Measurements from ENCODE around the gene FXYD5.
A peak's percentile ranks its signal among the peaks of the same experiment; 100 is the strongest.
"Not testable (repeated sequence)": the region's sequence is repeated elsewhere in the genome, so short reads cannot be mapped to it uniquely, and the experiment has no call there.

FXYD5 gene

DNA sequence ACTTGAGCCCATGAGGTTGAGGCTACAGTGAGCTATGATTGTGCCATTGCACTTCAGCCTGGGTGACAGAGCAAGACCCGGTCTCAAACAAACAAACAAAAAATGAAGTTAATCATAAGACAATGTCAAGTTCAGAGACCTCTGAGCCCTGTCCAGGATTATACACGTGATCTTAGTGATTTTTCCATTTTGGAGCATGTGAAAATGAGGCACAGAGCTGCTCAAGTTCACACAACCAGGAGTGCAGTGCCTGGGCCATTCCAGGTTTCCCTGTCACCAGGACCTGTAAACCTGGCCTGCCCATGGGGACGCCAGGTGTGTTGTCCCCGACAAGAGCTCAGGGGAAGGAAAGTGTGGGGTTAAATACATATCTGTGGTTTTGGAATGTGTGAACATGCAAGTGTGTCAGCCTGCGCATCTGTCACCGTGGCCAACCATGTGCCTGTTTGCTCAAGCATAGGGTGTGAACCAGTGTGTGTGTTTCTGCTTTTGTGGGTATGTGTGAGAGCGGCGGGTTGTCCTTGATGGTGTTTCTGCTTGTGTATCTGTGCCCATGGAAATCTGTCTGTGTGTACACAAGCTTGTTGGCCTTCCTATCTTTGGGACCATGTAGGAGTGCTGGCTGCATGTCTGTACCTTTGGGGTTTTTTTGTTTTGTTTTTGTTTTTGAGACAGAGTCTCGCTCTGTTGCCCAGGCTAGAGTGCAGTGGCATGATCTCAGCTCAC is 17.4 kb upstream of the FXYD5 start:
- no peak for DNase-seq (ENCODE audit: low read depth in 3 of 3)

DNA sequence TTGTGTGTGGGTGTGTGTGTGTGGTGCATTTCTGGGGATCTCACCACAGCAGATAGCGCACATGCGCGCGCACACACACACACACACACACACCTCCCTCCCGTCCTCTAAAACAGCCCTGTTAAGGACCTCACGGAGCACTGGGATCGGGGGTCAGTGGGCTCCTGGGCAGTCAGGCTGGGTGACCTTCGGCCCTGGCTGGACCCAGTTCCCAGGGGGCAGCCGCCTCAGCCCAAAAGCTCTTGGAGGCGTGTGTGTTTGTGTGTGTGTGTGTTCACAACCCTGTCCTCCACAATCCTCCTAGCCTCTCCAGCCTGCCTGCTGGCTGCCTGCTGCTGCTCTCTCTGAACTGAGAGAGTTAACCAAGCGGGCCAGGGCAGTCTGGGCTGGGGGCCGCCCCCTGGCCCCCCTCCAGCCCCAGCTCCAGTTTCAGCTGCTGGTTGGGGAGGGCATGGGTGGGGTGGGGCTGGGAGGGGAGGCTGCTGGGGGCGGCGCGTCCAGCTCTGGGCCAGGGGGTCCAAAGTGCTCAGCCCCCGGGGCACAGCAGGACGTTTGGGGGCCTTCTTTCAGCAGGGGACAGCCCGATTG is 16.1 kb upstream of the FXYD5 start, which contains the start of gene FXYD1:
Gene FXYD1 (plus strand): TSS at position 520 of the 588 bp plus-strand sequence. CDS start 1,256 bp downstream, outside the sequence.
- DNase-seq (ENCODE audit: low read depth in 3 of 3): no peak

- DNase-seq (ENCODE audit: low read depth in 3 of 3): no peak
Measured at GRCh38 chr19:35140207-35140961, 14.2 kb upstream of the FXYD5 start.

GRCh38 chr19:35140962-35141836 is 13.3 kb upstream of the FXYD5 start:
- peak; percentile 96 to 99 (median 97) for DNase-seq (ENCODE audit: low read depth in 3 of 3)

GRCh38 chr19:35141837-35142605 is 12.5 kb upstream of the FXYD5 start:
- DNase-seq (ENCODE audit: low read depth in 3 of 3): no peak

- peak in 1 of 3 donors; percentile 44 for DNase-seq (ENCODE audit: low read depth in 3 of 3)
Measured at GRCh38 chr19:35142606-35143230, 11.8 kb upstream of the FXYD5 start.

DNA sequence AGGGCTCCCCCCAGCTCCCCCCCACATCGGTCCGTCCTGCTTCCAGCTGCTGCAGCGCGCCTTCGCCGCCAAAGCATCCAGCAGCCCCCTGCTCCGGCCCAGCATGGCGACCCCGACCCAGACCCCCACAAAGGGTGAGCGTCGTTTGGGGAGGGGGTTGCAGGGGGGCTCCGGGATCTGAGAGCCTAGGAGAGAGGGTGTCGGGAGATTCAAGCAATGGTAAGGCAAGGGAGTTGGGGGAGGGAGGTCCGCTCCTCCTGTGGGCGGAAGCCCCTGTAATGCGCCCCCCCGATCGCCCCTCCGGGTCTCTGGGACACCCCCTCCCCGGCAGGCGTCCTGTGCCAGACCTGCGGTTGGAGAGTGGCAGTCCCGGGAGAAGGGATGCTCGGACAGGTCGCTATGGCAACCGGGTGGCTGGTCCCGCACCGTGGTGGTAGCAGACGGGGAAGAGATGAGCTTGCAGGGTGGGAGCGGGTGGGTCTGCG is 11.3 kb upstream of the FXYD5 start, which contains the start of gene FXYD7:
Gene FXYD7 (plus strand): TSS at position 25 of the 485 bp plus-strand sequence. CDS start 79 bp downstream, at position 104.
- no peak for DNase-seq (ENCODE audit: low read depth in 3 of 3)

DNA sequence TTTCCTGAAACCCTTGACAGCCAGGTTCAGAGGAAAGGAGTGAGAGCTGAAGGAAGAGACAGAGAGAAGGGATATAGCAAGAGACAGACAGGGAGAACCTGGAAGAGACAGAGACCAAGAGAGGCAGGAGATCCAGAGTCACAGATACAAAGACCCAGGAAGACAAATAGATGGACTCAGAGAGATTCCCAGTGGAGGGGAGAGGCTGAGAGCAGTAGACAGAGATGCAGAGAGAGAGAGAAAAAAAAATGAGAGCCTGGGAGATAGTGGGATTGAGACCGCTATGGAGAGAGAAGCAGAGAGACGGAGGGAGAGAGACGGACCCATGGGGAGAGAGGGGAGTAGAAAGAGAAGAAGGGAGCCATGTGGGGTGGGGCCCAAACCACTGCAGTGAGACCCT is 10.7 kb upstream of the FXYD5 start:
- DNase-seq (ENCODE audit: low read depth in 3 of 3): no peak

- DNase-seq (ENCODE audit: low read depth in 3 of 3): no peak
Measured at GRCh38 chr19:35144259-35144599, 10.3 kb upstream of the FXYD5 start.

DNA sequence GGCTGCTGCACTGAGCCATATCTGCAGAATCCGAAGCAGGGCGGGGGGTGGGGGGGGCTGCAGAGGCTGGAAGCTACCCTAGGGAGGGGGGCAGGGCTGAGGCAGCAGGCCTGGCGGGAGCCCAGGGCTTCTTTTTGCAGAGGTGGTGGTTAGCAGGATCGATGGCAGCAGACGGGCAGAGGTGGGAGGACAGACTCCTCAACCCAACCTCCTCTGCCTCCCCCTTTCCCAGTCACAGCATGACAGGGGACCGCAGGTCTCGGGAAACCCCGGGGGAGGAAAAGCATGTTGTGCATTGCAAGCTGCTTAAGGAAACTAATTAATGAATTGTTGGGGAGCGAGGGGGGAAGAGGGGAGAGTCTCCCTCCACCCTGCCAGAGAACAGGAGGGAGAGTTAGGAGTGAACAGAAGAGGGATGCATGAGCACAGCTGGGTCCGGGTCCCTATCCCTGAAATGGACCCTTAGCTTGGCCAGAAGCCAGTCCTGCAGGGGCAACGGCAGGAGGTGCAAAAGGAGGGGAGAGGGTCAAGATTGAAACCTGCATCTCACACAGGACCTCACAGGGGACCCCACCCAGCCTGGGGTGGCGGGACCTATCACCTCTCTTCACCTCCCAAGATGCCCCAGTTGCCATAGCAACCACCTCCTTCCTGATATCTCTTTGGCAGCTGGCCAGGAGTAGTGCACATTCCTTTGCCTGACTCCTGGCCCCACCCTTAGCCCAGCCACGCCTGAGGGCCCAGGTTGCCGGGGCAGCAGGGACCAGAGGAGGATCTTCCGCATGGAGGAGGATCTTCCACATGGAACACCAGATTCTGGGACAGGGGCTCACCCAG is 9.7 kb upstream of the FXYD5 start:
- no peak for DNase-seq (ENCODE audit: low read depth in 3 of 3)

DNA sequence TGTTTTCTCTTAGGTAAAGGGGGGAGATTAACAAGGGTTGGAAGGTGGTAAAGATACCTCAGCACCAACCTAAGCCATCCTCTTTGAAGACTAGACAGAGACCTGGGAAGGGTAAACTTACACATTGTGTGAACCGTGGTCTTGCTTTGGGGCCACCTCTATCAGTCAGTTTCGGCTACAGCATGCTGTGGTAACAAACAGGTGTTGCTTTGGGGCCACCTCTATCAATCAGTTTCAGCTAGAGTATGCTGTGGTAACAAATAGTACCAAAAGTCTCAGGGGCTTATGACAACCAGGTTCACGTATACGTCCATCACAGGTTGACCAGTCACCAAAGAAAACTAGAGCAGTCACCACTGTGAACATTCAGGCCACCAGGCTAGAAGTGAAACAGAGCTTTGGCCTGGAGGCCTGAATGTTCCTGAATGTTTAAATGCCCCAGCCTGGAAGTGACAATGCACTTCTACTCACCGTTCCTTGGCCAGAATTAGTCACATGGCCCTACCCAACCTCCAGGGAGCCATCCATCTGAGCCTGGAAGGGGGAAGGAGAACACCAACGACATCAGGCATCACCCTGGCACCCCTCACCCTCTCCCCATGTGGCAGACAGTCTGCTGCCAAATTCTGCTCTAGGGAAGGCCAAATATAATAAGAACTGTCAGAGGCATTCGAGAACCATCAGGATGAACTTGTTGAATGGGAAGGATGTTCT is 7.6 kb upstream of the FXYD5 start:
- no peak for DNase-seq (ENCODE audit: low read depth in 3 of 3)

- DNase-seq (ENCODE audit: low read depth in 3 of 3): no peak
Measured at GRCh38 chr19:35149463-35149862, 5.1 kb upstream of the FXYD5 start.

GRCh38 chr19:35150445-35150844 is 4.1 kb upstream of the FXYD5 start:
- DNase-seq (ENCODE audit: low read depth in 3 of 3): no peak

- no peak for DNase-seq (ENCODE audit: low read depth in 3 of 3)
Measured at GRCh38 chr19:35151273-35152065, 3.1 kb upstream of the FXYD5 start.

DNA sequence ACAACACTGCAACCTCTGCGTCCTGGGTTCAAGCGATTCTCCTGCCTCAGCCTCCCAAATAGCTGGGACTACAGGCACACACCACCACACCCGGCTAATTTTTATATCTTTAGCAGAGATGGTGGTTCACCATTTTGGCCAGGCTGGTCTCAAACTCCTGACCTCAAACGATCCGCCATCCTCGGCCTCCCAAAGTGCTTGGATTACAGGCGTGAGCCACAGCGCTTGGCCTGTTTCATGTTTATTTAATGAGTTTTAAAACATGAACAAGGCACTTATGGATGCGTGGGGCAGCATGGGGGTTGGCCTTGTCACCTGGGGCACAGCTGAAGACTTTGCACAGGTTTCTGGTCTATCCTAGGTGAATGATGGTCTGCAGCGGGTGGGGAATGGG is 1.4 kb upstream of the FXYD5 start:
- DNase-seq (ENCODE audit: low read depth in 3 of 3): not testable (repeated sequence)

GRCh38 chr19:35153701-35154524 is 622 bp upstream of the FXYD5 start:
- peak; percentile 64 to 73 (median 70) for DNase-seq (ENCODE audit: low read depth in 3 of 3)

GRCh38 chr19:35155441-35155840 is 906 bp downstream of the FXYD5 start:
- no peak for DNase-seq (ENCODE audit: low read depth in 3 of 3)

Measured in stimulated activated CD4-positive, alpha-beta T cell treated with anti-CD3 and anti-CD28 coated beads, TNF-alpha, amount 100 ng/mL, for 48 hours (primary cell).